ENCODE data around the gene FSTL4. TPM values are rescaled to one million over a fixed set of nuclear protein-coding genes. Genes with fewer than 3 reads are reported as not detected.

The FSTL4 gene
- total RNA-seq, 1 donor from 2014 or later = not detected

DNA sequence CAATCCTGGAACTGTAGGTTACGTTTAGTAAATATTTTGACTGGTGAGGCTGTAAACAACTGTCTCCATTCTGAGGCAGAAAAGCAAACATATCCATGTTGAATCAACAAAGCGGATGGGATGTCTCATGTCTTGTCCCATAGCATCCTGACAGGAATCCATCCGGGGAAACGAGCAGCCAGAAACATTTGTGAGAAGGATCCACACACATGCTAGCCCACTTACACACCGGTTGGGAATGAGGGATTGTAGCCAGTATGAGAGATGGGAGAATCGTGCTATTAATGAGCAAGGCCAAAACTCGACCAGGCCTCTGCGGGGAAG lies 117.5 kb downstream of the FSTL4 start:
- H3K36me3 ChIP-seq = no peaks in the 10 kb centered on the region
- DNase-seq = no peak
- H3K27ac ChIP-seq (replicated peaks) = no peak overlapping the region
- peaks cover 24% of the 10 kb centered on the region for H3K9me3 ChIP-seq (replicated peaks)
- H3K27me3 ChIP-seq (ENCODE audit: low read depth) = peaks cover 29% of the 10 kb centered on the region
- H3K4me3 ChIP-seq = no peak overlapping the region
- intact Hi-C loops (cut with micrococcal nuclease) = no loop called here
- TF ChIP-seq, protein P1, sequence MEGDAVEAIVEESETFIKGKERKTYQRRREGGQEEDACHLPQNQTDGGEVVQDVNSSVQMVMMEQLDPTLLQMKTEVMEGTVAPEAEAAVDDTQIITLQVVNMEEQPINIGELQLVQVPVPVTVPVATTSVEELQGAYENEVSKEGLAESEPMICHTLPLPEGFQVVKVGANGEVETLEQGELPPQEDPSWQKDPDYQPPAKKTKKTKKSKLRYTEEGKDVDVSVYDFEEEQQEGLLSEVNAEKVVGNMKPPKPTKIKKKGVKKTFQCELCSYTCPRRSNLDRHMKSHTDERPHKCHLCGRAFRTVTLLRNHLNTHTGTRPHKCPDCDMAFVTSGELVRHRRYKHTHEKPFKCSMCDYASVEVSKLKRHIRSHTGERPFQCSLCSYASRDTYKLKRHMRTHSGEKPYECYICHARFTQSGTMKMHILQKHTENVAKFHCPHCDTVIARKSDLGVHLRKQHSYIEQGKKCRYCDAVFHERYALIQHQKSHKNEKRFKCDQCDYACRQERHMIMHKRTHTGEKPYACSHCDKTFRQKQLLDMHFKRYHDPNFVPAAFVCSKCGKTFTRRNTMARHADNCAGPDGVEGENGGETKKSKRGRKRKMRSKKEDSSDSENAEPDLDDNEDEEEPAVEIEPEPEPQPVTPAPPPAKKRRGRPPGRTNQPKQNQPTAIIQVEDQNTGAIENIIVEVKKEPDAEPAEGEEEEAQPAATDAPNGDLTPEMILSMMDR (IDR thresholded peaks at IDR 0.05; ENCODE audit: borderline replicate concordance) = no peak
- no peaks in the 10 kb centered on the region for H3K4me1 ChIP-seq

DNA sequence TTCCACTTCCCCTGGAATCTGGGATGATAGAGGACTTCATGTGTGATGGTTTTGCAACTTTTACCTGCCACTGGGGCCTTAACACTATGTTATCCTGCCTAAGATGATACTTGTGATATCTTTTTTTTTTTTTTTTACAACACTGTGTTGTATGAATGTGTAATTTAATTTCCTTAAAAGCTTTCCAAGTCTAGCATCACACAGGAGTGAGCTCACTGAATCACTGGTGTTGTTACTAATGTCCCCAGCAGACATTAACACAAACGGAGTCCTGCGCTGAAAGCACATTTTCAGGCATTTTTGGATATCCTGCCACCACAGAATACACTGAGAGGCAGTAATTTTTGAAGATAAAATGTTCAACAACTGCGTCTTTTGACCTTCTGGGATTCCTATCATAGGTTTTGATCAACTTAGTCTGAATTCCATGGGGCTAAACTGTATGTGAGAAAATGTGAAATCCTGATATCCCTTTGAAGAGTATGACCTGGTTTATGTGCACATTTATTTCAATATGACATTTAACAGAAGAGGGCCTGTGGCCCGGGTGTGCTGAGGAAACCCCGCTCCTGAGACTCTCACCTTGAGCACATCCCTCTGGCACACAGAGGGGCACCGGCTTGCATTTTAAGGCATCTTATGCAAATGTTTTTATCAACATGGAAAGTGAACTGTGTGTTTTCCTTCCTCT lies 118.0 kb downstream of the FSTL4 start:
- H3K27ac ChIP-seq (replicated peaks) = no peak overlapping the region
- TF ChIP-seq, protein P1 (IDR thresholded peaks at IDR 0.05; ENCODE audit: borderline replicate concordance) = no peak
- H3K36me3 ChIP-seq = no peaks in the 10 kb centered on the region
- intact Hi-C loops (cut with micrococcal nuclease) = no loop called here
- H3K27me3 ChIP-seq (ENCODE audit: low read depth) = peaks cover 29% of the 10 kb centered on the region
- DNase-seq = no peak
- peaks cover 27% of the 10 kb centered on the region for H3K9me3 ChIP-seq (replicated peaks)
- no peaks in the 10 kb centered on the region for H3K4me1 ChIP-seq
- H3K4me3 ChIP-seq = no peak overlapping the region

DNA sequence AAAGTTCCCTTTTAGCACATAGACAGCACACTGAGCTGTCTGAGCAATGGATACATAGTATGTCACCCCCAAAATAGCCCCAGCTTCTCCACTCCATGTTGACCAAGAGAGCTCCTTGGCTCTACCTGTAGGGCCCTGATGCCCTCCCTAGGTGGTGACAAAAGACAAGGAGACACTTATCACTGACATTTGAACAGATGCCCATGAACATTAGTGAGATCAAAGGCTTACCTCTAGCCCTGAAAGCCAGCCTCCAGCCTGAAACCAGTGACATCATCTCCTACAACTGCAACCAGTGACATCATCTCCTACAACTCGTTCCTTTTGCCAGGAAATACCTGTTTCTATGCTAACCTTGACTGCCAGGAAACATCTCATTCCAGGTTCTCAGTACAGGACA lies 122.7 kb downstream of the FSTL4 start:
- H3K27ac ChIP-seq (replicated peaks) = no peak overlapping the region
- intact Hi-C loops (cut with micrococcal nuclease) = loop anchor here (10.0 kb wide), 1 partner anchor 335 kb away; no protein-coding TSS in a partner anchor
- H3K27me3 ChIP-seq (ENCODE audit: low read depth) = peaks cover 26% of the 10 kb centered on the region
- no peak overlapping the region for H3K4me3 ChIP-seq
- no peaks in the 10 kb centered on the region for H3K4me1 ChIP-seq
- no peaks in the 10 kb centered on the region for H3K36me3 ChIP-seq
- H3K9me3 ChIP-seq (replicated peaks) = peaks cover 27% of the 10 kb centered on the region
- TF ChIP-seq, protein P1 (IDR thresholded peaks at IDR 0.05; ENCODE audit: borderline replicate concordance) = no peak
- no peak for DNase-seq

DNA sequence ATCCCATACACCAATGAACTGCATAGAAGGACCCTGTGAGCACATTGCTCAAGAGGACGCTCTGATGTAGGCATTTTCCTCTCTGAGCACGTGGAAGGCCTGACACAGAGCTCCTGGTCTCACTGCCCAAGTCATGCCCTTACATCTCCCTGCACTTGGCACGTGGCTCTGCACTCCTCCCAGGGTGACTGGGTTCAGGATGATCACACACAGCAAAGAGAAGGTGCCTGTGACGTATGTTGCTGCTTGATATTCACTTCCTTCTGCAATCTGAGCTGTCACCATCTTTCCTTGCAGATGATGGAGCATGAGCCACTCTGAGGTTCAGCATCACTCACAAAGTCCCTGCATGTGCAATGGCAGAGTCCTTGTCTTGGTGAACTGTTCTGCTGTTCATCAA lies 125.2 kb downstream of the FSTL4 start:
- peaks cover 5% of the 10 kb centered on the region for H3K4me1 ChIP-seq
- DNase-seq = no peak
- H3K36me3 ChIP-seq = no peaks in the 10 kb centered on the region
- intact Hi-C loops (cut with micrococcal nuclease) = loop anchor here (10.0 kb wide), 1 partner anchor 332 kb away; no protein-coding TSS in a partner anchor
- no peak overlapping the region for H3K4me3 ChIP-seq
- H3K27ac ChIP-seq (replicated peaks) = no peak overlapping the region
- peaks cover 26% of the 10 kb centered on the region for H3K27me3 ChIP-seq (ENCODE audit: low read depth)
- TF ChIP-seq, protein P1 (IDR thresholded peaks at IDR 0.05; ENCODE audit: borderline replicate concordance) = no peak
- H3K9me3 ChIP-seq (replicated peaks) = peaks cover 18% of the 10 kb centered on the region

DNA sequence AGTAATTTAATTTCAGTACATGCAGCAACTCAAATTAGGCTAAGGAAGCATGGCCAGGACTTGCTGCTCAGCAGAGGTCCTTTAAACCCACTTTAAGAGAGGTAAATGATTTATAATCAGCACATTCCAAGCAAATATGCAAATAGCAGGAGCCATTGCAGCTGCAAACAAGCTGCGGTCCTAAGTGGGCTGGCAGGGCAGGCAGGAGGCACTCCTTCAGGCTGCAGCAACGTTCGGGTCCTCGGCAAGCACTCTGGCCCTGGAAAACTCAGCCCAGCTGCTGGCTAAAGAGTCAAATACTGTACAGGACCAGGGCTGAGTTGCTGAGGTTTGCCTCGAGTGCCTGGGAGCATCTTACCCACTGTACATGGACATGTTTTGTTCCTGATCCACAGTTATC lies 126.9 kb downstream of the FSTL4 start:
- Histone ChIP-seq H3K4me1 (peaks cover 5% of the 10 kb centered on the region), H3K36me3 (no peaks in the 10 kb centered on the region), H3K27ac (replicated peaks) (no peak overlapping the region), H3K9me3 (replicated peaks) (peaks cover 8% of the 10 kb centered on the region), H3K27me3 (ENCODE audit: low read depth) (peaks cover 26% of the 10 kb centered on the region), H3K4me3 (no peak overlapping the region)
- DNase-seq = no peak
- intact Hi-C loops (cut with micrococcal nuclease) = loop anchor here (10.0 kb wide), 1 partner anchor 331 kb away; no protein-coding TSS in a partner anchor
- TF ChIP-seq, protein P1 (IDR thresholded peaks at IDR 0.05; ENCODE audit: borderline replicate concordance) = no peak
